Activated CD8-positive, alpha-beta memory T cell treated with anti-CD3 and anti-CD28 coated beads, Interleukin-2, amount 50 U/mL, for 24 hours (primary cell): Measurements from ENCODE around the gene SCGB1D2.

ENCODE experiments used
- DNase-seq: peaks from one replicate; pipeline ENCODE4 v3.0.0-alpha.2; 2020; ENCODE audit errors: extremely low read depth

The SCGB1D2 gene

DNA sequence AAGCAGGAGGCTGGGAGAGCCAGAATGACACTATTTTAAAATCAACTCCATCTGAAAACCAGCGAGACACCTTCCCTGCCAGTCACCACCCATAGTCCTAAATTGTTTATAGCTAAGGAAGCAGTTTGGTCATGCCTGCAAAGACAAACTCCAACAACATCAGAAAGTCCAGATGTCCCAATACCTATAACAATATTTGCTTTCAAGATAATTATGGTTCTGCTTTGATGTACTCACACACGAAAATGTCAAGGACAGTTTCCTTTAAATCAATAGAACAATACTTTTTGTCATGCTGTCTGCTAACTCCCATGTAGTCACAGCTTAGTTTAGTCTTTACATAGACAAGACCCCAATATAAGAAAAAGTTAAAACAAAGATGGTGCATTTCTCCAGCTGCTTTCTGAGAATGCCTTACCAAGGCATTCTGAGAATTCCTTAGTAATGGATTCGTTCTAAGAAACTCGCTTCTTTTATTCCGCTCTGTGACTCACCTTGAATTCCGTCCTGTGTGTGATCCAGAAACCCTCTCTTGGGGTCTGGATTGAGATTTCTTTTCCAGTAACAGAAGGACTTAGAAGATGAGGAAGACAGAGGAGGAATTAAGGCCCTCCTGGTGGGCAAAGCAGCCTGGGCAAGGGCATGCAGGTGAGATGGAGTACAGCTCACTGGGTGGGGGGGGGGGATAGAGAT, 18.4 kb downstream of the SCGB1D2 start:
- DNase-seq, result no peak

DNA sequence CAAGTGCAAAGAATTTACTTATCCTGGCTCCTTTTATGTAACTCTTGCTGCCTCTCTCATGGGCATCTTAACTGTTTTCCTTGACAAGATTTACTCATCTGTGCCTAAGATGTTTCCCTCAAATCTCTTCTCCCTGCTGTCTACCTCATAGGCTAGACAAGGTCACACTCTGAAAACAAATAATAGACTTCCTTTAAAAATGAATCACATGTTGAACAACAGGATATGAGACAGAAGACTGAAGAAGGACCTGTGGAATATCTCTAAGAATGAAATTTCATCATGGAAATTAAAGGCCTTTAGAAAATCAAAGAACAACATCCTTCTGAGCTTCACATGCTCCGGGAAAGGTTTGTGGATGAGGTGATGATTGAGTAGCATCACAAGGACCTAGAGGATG, 22.0 kb downstream of the SCGB1D2 start:
- no peak for DNase-seq

DNA sequence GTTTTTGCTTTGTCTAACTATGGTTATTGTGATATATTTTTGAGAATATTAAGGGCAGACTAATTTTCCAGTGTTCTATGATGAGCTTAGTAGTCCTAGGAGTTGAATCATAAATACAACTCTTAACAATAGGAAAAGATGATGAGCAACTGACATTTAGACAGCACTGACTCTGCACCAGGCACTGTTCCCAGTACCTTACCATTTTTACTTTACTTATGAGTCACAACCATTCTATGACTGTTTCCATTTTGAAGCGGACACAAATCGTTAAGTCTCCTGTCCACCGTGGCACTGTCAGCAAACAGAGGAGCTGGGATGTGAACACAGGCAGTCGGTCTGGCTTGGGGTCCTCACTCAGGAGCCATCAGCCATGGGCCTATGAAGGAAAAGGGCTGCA, 24.5 kb downstream of the SCGB1D2 start:
- no peak for DNase-seq

DNA sequence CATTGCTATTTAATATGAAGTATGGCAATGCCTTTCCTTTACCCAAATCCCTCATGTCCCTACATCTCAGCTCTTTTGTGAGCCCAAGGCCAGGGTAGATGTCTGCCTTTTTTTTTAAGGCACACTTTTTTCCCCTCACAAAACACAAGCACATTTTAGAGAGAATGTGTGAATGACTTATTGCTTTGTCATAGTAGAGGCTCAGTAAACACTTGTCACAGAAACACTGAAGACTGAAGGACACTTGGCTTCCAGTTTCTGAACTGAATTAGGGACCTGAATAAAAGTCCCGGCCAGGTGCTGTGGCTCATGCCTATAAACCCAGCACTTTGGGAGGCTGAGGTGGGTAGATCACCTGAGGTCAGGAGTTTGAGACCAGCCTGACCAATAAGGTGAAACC, 25.0 kb downstream of the SCGB1D2 start:
- DNase-seq, result no peak

DNA sequence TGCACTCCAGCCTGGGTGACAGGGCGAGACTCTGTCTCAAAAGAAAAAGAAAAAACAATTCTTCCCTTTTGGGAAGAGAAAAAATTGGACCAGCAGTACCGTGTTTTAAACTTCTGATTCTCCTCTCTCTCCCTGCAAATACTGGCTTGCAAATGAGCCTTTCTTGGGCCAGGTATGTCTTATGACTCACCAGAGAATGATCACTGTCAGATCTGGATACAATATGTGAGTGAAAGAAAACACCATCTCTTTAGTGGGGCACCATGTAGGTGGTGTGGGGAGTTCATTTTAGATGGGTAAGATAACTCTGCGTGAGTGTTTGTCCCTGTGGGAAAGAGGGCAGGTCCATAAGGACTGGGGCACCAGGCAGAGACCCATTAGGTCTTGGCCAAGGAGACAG, 25.5 kb downstream of the SCGB1D2 start:
- no peak for DNase-seq

DNA sequence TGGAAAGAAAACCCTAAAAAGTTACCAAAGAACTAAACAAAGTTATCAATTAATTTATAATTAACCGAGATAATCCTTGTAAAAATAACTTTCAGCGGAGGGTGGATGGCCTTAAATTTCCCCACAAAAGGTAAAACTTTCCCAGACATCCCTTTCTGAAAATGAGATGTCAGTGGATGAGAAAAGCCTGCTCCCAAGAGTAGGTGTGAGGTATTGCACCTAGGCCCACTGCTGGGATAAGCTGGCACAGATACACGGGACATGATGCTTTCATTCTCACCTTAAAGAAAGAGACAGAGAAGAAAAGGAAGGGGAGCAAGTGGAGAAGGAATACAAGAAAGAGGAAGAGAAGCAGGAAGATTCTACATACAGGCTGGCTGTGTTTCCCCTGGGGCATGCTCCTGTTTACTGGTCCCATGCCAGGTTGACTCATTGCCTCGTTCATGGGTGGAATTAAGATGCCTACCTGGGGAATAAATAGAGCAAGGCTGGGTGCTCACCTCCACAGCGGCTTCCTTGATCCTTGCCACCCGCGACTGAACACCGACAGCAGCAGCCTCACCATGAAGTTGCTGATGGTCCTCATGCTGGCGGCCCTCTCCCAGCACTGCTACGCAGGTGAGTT, 27.7 kb downstream of the SCGB1D2 start, which contains the start of gene SCGB2A2:
Gene SCGB2A2 (plus strand): TSS at position 505 of the 625 bp plus-strand sequence. CDS start 59 bp downstream, at position 564.
- no peak for DNase-seq

DNA sequence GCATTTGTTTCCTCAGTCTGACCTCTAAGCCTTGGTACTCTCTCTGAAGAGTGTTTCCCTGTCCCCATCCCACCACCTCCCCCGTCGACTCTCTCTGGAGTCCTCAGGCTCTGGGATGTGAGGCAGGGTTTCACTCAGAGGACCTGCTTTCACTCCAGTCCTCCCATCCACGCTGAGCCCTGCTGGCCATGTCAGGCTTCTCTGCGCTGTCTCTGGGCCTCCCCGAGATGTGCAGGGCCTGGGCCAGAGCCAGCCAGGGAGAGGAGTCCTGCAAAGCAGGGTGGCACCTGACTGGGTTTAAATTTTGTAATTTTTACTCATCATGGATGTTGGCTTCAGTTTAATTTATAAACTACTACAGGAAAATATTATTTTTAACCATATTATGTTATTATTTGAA, 31.2 kb downstream of the SCGB1D2 start:
- no peak for DNase-seq

DNA sequence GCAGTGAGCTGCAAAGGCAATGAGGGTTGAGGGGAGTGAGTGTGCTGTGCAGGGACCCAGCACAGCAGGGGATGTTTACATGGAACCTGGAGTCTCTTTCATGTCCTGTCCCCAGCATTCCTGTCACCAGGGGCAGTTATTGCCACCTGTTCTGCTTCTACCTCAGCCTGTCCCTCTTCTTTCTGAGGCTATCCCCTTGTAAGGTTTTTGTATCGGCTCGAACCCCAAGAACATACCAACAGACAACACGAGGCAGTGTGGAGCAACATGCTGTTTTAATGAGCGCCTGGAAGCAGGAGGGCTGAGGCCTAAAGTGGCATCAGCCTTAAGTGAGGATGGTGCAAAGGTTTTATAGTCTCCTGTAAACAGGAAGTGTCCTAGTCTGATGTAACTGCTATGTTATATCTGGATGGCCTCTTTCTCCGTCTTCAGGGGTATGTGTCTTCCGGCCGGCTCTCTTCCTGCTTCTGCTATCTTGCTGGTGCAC, 31.8 kb downstream of the SCGB1D2 start:
- DNase-seq, result no peak

DNA sequence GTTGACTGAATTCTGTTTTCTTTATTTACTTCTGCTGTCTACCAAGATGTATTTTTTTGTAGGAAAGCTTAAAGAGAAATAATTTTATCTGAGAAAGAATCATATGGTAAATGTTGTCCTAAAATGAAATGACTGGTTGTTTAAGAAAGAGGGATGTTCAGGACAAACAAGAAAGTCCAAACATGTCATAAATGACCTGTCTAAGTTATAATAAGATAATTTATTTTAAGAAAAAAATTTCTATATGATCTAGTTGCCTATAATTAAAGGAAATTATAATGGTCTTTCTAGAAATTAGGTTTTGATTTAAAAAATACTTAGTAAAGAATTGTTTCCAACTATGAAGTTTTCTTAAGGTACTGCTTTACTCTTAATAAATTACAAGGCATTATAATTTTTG, 38.4 kb downstream of the SCGB1D2 start:
- DNase-seq, result no peak
